Subcutaneous abdominal adipose tissue (tissue), 5 donors: Measurements from ENCODE around the gene HBG2.

Source experiments
- H3K27ac ChIP-seq: one replicate; pipeline ENCODE4 v1.7.0; 2013; ENCODE audit warnings: low read depth, mild to moderate bottlenecking, inconsistent platforms, low read length, moderate library complexity
- H3K27me3 ChIP-seq, 5 donors: one replicate each; pipeline ENCODE4 v1.7.0; 2013; ENCODE audit warnings: low read length in 5 of 5, inconsistent platforms in 1 of 5; ENCODE audit not compliant: control insufficient read depth in 5 of 5, insufficient read depth in 4 of 5
- H3K36me3 ChIP-seq, 5 donors: one replicate each; pipeline ENCODE4 v1.7.0; 2013; ENCODE audit warnings: low read length in 5 of 5; ENCODE audit not compliant: control insufficient read depth in 5 of 5, insufficient read depth in 5 of 5
- H3K4me1 ChIP-seq, 5 donors: one replicate each; pipeline ENCODE4 v1.7.0; 2013; ENCODE audit warnings: low read length in 5 of 5, mild to moderate bottlenecking in 3 of 5, moderate library complexity in 1 of 5; ENCODE audit not compliant: control insufficient read depth in 5 of 5, insufficient read depth in 5 of 5
- H3K4me3 ChIP-seq, 5 donors: one replicate each; pipeline ENCODE4 v1.7.0; 2013; ENCODE audit warnings: low read length in 5 of 5, low read depth in 1 of 5
- H3K9ac ChIP-seq, 5 donors: one replicate each; pipeline ENCODE4 v1.7.0; 2013; ENCODE audit warnings: low read length in 5 of 5, mild to moderate bottlenecking in 4 of 5, moderate library complexity in 3 of 5
- H3K9me3 ChIP-seq, 5 donors: one replicate each; pipeline ENCODE4 v1.7.0; 2013; ENCODE audit warnings: low read length in 5 of 5; ENCODE audit not compliant: control insufficient read depth in 5 of 5
- donor health status: healthy.
- donor health status: healthy.
- donor health status: healthy.
- donor health status: healthy.
- donor health status: healthy.

The HBG2 gene

DNA sequence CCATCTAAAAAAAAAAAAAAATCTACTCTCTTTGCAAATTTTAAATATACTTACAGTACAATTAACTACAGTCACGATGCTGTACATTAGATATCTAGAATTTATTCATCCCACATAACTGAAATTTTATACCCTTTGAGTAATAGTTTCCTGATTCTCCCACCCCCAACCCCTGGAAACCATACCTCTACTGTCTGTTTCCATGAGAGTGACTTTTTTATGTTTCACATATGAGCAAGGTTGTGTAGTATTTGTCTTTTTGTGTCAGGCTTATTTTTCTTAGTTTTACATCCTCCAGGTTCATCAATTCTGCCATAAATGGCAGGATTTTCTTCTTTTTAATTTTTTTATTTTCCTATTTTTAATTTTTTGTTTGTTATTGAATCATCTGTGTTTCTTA, 30.9 kb downstream of the HBG2 start:
- Histone ChIP-seq H3K4me3 (no peak overlapping the region), H3K9me3 (no peaks in the 10 kb centered on the region), H3K27ac (no peak overlapping the region), H3K4me1 (no peaks in the 10 kb centered on the region), H3K9ac (no peak overlapping the region), H3K27me3 (no peaks in the 10 kb centered on the region), H3K36me3 (no peaks in the 10 kb centered on the region)

DNA sequence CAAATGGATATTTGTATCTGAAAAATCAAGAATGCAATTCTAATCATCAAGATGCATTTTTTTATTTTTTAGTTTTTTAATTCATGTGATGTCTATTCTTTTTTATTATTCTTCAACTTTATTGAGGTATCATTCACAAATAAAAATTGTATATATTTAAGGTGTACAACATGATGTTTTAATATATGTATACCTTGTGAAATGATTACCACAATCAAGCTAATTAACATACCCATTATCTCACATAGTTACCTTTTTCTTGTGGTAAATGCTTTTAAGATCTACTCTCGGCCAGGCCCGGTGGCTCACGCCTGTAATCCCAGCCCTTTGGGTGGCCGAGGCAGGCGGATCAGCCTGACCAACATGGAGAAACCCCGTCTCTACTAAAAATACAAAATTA, 31.4 kb downstream of the HBG2 start:
- no peak overlapping the region for H3K4me3 ChIP-seq
- H3K27ac ChIP-seq: no peak overlapping the region
- no peaks in the 10 kb centered on the region for H3K36me3 ChIP-seq
- H3K9ac ChIP-seq: no peak overlapping the region
- H3K9me3 ChIP-seq: no peaks in the 10 kb centered on the region
- H3K27me3 ChIP-seq: no peaks in the 10 kb centered on the region
- H3K4me1 ChIP-seq: no peaks in the 10 kb centered on the region

DNA sequence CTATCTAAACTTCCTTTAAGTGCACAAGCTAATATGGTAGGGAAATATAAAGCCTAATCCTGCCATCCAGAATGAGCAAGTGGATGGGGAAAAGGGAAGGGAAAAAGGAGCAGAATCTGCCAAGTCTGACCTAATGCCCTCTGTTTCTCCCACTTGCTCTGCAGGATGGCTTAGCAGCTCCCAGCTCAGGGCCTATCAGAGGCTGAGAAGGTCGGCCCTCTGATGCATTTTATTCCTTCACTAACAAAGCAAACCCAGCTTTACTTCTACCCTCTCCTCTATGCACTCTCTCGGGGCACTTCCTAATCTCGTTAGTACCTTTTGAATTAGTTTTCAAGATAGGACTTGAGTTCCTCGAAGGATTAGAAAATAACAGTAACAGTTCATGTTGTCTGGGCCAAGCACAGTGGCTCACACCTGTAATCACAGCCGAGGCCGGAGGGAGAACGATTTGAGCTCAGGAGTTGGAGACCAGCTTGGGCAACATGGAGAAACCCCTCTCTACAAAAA, 44.1 kb downstream of the HBG2 start:
- H3K4me3 ChIP-seq: no peak overlapping the region
- no peak overlapping the region for H3K9ac ChIP-seq
- H3K27ac ChIP-seq: no peak overlapping the region
- H3K36me3 ChIP-seq: no peaks in the 10 kb centered on the region
- H3K4me1 ChIP-seq: no peaks in the 10 kb centered on the region
- H3K9me3 ChIP-seq: no peaks in the 10 kb centered on the region
- no peaks in the 10 kb centered on the region for H3K27me3 ChIP-seq

DNA sequence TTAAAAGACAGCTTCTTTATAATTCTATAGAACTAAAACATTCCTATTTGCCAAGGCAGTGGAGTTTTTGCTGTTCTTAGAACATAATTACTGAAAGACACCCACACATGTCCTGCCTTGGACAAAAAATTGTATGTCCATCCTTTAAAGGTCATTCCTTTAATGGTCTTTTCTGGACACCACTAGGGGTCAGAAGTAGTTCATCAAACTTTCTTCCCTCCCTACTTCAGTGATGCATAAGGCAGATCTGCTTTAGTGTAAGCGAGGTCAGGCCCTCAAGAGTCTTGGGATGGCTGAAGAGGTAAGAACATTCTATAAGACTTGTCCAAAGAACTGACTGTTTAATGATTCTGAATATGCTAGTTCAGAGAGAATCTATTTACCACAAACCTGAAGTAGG, 49.8 kb downstream of the HBG2 start:
- no peak overlapping the region for H3K9ac ChIP-seq
- no peaks in the 10 kb centered on the region for H3K36me3 ChIP-seq
- H3K9me3 ChIP-seq: no peaks in the 10 kb centered on the region
- no peaks in the 10 kb centered on the region for H3K4me1 ChIP-seq
- H3K27me3 ChIP-seq: no peaks in the 10 kb centered on the region
- H3K4me3 ChIP-seq: no peak overlapping the region
- no peak overlapping the region for H3K27ac ChIP-seq

DNA sequence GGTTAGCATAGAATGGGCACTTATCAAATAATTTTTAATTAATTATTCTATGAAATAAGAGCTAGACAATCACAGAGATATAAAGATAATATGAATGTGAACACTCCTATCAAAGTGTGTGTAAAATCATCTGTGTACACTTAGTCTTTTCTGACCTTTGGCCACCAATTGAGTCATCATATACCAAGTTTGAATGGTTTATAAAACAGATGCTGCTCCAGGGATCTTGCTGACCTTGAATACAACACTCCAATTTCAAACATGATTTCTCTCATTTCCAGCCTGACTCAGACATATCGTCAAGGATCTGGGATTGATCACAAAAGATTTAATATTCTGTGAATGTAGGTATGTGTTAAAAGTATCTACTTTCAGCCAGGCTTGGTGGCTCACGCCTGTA, 51.2 kb downstream of the HBG2 start:
- no peak overlapping the region for H3K4me3 ChIP-seq
- H3K9ac ChIP-seq: no peak overlapping the region
- H3K4me1 ChIP-seq: no peaks in the 10 kb centered on the region
- no peak overlapping the region for H3K27ac ChIP-seq
- H3K27me3 ChIP-seq: no peaks in the 10 kb centered on the region
- H3K36me3 ChIP-seq: no peaks in the 10 kb centered on the region
- H3K9me3 ChIP-seq: no peaks in the 10 kb centered on the region
